ENCODE results near the gene SREBF2. TPM values are rescaled to one million over a fixed set of nuclear protein-coding genes. Genes with fewer than 3 reads are reported as not detected.

Gene SREBF2
- total RNA-seq, 1 experiment from 2014 or later = 150 TPM

DNA sequence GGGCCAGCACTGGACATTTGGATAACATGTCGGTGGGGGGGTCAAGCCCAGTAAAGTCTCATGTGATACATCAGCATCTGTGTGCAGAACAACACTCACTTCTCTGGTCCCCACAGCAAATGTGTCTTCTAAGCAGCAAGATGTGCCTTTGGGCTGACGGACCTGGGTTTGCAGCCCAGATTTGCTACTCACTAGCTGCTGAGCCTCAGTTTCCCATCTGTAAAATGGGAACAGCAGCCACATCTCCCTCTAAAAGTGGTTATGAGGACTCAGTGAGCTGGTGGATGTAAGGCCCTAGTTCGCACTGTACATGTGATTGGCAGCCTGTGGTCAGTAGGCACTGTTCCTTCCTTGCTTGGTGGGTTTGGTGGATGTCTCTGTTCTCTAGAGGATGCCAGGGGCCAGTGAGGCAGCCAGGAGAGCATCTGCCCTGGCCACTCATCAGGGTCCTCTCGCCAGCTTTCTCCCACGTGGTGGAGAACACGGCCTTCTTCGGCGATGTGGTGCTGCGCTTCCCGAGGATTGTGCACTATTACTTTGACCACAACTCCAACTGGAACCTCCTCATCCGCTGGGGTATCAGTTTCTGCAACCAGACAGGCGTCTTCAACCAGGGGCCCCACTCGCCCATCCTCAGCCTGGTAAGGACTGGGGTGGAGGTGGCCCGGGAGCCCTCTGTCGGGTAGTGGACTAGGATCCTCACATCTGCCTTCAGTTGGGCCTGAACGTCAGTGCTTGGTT, 19.9 kb upstream of the SREBF2 start:
- H3K4me1 Mint-ChIP-seq (ENCODE audit: low read depth, unreplicated experiment) = no peaks in the 10 kb centered on the region
- POLR2A ChIA-PET = no interaction called here
- H3K9me3 Mint-ChIP-seq (ENCODE audit: unreplicated experiment) = no peaks in the 10 kb centered on the region
- Histone ChIP-seq H3K36me3 (ENCODE audit: control insufficient read depth, insufficient read depth, low read length) (peaks cover 4% of the 10 kb centered on the region), H3K4me1 (no peaks in the 10 kb centered on the region), H3K4me3 (ENCODE audit: low read depth, low read length) (no peak overlapping the region), H3K27me3 (replicated peaks; ENCODE audit: control insufficient read depth, insufficient read depth, low read length) (no peaks in the 10 kb centered on the region), H3K9me3 (no peaks in the 10 kb centered on the region)
- H3K27me3 Mint-ChIP-seq (ENCODE audit: insufficient read depth, unreplicated experiment) = no peaks in the 10 kb centered on the region
- no peak overlapping the region for H3K27ac Mint-ChIP-seq (ENCODE audit: unreplicated experiment)
- CTCF ChIA-PET = no interaction called here
- no peak for DNase-seq
- no TSS peak for BruUV-seq (replicated peaks)
- H3K36me3 Mint-ChIP-seq (ENCODE audit: insufficient read depth, unreplicated experiment) = peaks cover 16% of the 10 kb centered on the region
- intact Hi-C loops (cut with micrococcal nuclease; ENCODE audit: unreplicated experiment) = no loop called here
- TF ChIP-seq, protein P1, sequence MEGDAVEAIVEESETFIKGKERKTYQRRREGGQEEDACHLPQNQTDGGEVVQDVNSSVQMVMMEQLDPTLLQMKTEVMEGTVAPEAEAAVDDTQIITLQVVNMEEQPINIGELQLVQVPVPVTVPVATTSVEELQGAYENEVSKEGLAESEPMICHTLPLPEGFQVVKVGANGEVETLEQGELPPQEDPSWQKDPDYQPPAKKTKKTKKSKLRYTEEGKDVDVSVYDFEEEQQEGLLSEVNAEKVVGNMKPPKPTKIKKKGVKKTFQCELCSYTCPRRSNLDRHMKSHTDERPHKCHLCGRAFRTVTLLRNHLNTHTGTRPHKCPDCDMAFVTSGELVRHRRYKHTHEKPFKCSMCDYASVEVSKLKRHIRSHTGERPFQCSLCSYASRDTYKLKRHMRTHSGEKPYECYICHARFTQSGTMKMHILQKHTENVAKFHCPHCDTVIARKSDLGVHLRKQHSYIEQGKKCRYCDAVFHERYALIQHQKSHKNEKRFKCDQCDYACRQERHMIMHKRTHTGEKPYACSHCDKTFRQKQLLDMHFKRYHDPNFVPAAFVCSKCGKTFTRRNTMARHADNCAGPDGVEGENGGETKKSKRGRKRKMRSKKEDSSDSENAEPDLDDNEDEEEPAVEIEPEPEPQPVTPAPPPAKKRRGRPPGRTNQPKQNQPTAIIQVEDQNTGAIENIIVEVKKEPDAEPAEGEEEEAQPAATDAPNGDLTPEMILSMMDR (IDR thresholded peaks at IDR 0.05; ENCODE audit: insufficient read depth in 1 of 2, low read depth in 1 of 2, low read length in 1 of 2, severe bottlenecking in 1 of 2, unreplicated experiment in 1 of 2) = no peak
- no peak overlapping the region for H3K4me3 Mint-ChIP-seq (ENCODE audit: unreplicated experiment)

DNA sequence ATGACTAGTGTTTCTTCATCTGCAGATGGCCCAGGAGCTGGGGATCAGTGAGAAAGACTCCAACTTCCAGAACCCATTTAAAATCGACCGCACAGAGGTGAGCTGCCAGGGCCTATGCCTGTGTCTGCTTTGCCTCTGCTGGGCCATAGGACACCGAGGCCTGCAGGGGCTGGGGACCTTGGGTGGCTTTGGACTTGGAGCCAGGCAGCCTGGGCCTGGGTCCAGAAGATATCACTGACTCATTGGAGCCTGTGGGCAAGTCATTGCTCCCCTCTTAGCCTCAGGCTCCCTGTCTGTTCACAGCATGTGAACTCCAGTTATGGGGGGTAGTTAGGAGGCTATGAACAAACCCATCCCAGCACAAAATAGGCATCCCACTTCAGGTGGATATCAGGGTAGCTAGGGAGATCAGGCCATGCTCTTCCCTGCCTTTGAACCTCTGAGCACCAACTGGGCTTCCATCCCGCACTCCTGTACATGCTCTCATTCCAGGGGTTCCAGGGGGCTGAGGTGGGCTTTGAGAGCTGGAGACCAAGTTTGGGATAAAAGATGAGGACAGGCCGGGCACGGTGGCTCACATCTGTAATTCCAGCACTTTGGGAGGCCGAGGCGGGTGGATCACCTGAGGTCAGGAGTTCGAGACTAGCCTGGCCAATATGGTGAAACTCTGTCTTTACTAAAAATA, 19.0 kb upstream of the SREBF2 start:
- CTCF ChIA-PET = no interaction called here
- Mint-ChIP-seq H3K4me1 (ENCODE audit: low read depth, unreplicated experiment) (no peaks in the 10 kb centered on the region), H3K27ac (ENCODE audit: unreplicated experiment) (no peak overlapping the region), H3K36me3 (ENCODE audit: insufficient read depth, unreplicated experiment) (peaks cover 16% of the 10 kb centered on the region), H3K4me3 (ENCODE audit: unreplicated experiment) (no peak overlapping the region), H3K9me3 (ENCODE audit: unreplicated experiment) (no peaks in the 10 kb centered on the region), H3K27me3 (ENCODE audit: insufficient read depth, unreplicated experiment) (no peaks in the 10 kb centered on the region)
- intact Hi-C loops (cut with micrococcal nuclease; ENCODE audit: unreplicated experiment) = no loop called here
- no peak overlapping the region for H3K4me3 ChIP-seq (ENCODE audit: low read depth, low read length)
- no peak for DNase-seq
- H3K36me3 ChIP-seq (ENCODE audit: control insufficient read depth, insufficient read depth, low read length) = peaks cover 4% of the 10 kb centered on the region
- H3K27me3 ChIP-seq (replicated peaks; ENCODE audit: control insufficient read depth, insufficient read depth, low read length) = no peaks in the 10 kb centered on the region
- H3K4me1 ChIP-seq = no peaks in the 10 kb centered on the region
- POLR2A ChIA-PET = no interaction called here
- no TSS peak for BruUV-seq (replicated peaks)
- H3K9me3 ChIP-seq = no peaks in the 10 kb centered on the region
- TF ChIP-seq, protein P1 (IDR thresholded peaks at IDR 0.05; ENCODE audit: insufficient read depth in 1 of 2, low read depth in 1 of 2, low read length in 1 of 2, severe bottlenecking in 1 of 2, unreplicated experiment in 1 of 2) = no peak

DNA sequence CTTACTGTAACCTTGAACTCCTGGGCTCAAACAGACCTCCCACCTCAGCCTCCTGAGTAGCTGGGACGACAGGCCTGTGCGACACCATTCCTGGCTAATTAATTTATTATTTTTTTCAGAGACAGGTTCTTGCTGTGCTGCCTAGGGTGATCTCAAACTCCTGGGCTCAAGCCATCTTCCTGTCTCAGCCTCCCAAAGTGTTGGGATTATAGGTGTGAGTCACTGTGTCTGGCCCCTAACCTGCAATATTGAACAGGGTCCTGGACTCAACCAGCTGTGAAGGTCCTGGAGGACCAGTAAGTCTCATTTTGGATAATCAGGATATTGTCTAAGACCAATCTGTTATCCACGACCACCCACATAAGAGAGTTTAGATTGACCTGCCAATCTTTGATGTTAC, 17.2 kb upstream of the SREBF2 start:
- Histone ChIP-seq H3K27me3 (replicated peaks; ENCODE audit: control insufficient read depth, insufficient read depth, low read length) (no peaks in the 10 kb centered on the region), H3K4me3 (ENCODE audit: low read depth, low read length) (no peak overlapping the region), H3K36me3 (ENCODE audit: control insufficient read depth, insufficient read depth, low read length) (peaks cover 4% of the 10 kb centered on the region), H3K4me1 (no peaks in the 10 kb centered on the region), H3K9me3 (no peaks in the 10 kb centered on the region)
- no peak overlapping the region for H3K27ac Mint-ChIP-seq (ENCODE audit: unreplicated experiment)
- ChIA-PET CTCF (no interaction called here), POLR2A (no interaction called here)
- BruUV-seq (replicated peaks) = no TSS peak
- H3K4me3 Mint-ChIP-seq (ENCODE audit: unreplicated experiment) = no peak overlapping the region
- H3K9me3 Mint-ChIP-seq (ENCODE audit: unreplicated experiment) = no peaks in the 10 kb centered on the region
- H3K4me1 Mint-ChIP-seq (ENCODE audit: low read depth, unreplicated experiment) = no peaks in the 10 kb centered on the region
- H3K27me3 Mint-ChIP-seq (ENCODE audit: insufficient read depth, unreplicated experiment) = no peaks in the 10 kb centered on the region
- peaks cover 19% of the 10 kb centered on the region for H3K36me3 Mint-ChIP-seq (ENCODE audit: insufficient read depth, unreplicated experiment)
- intact Hi-C loops (cut with micrococcal nuclease; ENCODE audit: unreplicated experiment) = no loop called here
- TF ChIP-seq, protein P1 (IDR thresholded peaks at IDR 0.05; ENCODE audit: insufficient read depth in 1 of 2, low read depth in 1 of 2, low read length in 1 of 2, severe bottlenecking in 1 of 2, unreplicated experiment in 1 of 2) = no peak
- DNase-seq = no peak

Data from Caco-2 (cell line).